GM21576 (cell line): ENCODE results near the gene KIAA0825.
"Not testable (repeated sequence)": the region's sequence is repeated elsewhere in the genome, so short reads cannot be mapped to it uniquely, and the experiment has no call there.

Source experiments
- ATAC-seq: cut with Tn5 transposase; IDR thresholded peaks from one replicate; pipeline ENCODE4 v1.9.1; 2021; ENCODE audit warnings: mild to moderate bottlenecking, moderate library complexity; ENCODE audit not compliant: unreplicated experiment

The KIAA0825 gene

GRCh38 chr5:94130077-94130476 lies 488.3 kb downstream of the KIAA0825 start:
- ATAC-seq: no peak

GRCh38 chr5:94125107-94125506 lies 493.3 kb downstream of the KIAA0825 start:
- no peak for ATAC-seq

- not testable (repeated sequence) for ATAC-seq
Measured at GRCh38 chr5:94116317-94116716, 502.1 kb downstream of the KIAA0825 start.

- ATAC-seq: no peak
Measured at GRCh38 chr5:94113087-94113486, 505.3 kb downstream of the KIAA0825 start.

GRCh38 chr5:94111209-94112004 lies 507.0 kb downstream of the KIAA0825 start:
- peak; percentile 100 for ATAC-seq

- no peak for ATAC-seq
Measured at GRCh38 chr5:94103514-94104245, 514.7 kb downstream of the KIAA0825 start.
